AG04449 (cell line): ENCODE measurements around the gene TFDP1.

Source experiments
- CTCF ChIA-PET: fragments of 350-600 bp; formaldehyde crosslinking; extraction: SDS; loops from one replicate; lab custom pipeline; 2021; ENCODE audit warnings: antibody characterized with exemption; lab: Yijun Ruan, JAX
- POLR2A ChIA-PET: fragments of 400-600, 350-600 bp; formaldehyde crosslinking; extraction: SDS; loops from one replicate; lab custom pipeline; 2020; ENCODE audit warnings: antibody characterized with exemption, inconsistent platforms; lab: Yijun Ruan, JAX
- DNase-seq: peaks from one replicate; pipeline ENCODE4 v3.0.0-alpha.2; 2010; ENCODE audit warnings: low read depth, low spot score
- H3K4me3 ChIP-seq: 2 replicates; pipeline ENCODE4 v1.5.1; 2011; ENCODE audit warnings: low read depth, mild to moderate bottlenecking, control low read depth, low read length
- CTCF ChIP-seq: IDR thresholded peaks from one replicate; pipeline ENCODE4 v1.5.1; 2011; ENCODE audit warnings: mild to moderate bottlenecking, moderate library complexity, low read length, control low read depth, inconsistent platforms; ENCODE audit not compliant: insufficient read depth; ENCODE audit errors: missing control alignments

The TFDP1 gene

GRCh38 chr13:113646376-113646775, 61.8 kb downstream of the TFDP1 start:
- H3K4me3 ChIP-seq = no peak overlapping the region
- no peak for TF ChIP-seq CTCF
- CTCF ChIA-PET = no interaction called here
- no peak for DNase-seq
- POLR2A ChIA-PET = no interaction called here

- no peak overlapping the region for H3K4me3 ChIP-seq
- CTCF ChIA-PET = interaction anchor here (0.6 kb wide), 1 partner anchor 272 kb away, joined by 3 read pairs; no protein-coding TSS in a partner anchor
- no peak for DNase-seq
- no peak for TF ChIP-seq CTCF
- POLR2A ChIA-PET = no interaction called here
Observed at GRCh38 chr13:113646921-113647340, 62.4 kb downstream of the TFDP1 start.

- TF ChIP-seq CTCF = no peak
- no peak for DNase-seq
- POLR2A ChIA-PET = no interaction called here
- H3K4me3 ChIP-seq = no peak overlapping the region
- CTCF ChIA-PET = interaction anchor here (0.6 kb wide), 1 partner anchor 271 kb away, joined by 3 read pairs; no protein-coding TSS in a partner anchor
Observed at GRCh38 chr13:113647351-113648215, 63.0 kb downstream of the TFDP1 start.

- TF ChIP-seq CTCF = no peak
- H3K4me3 ChIP-seq = no peak overlapping the region
- POLR2A ChIA-PET = no interaction called here
- CTCF ChIA-PET = no interaction called here
- no peak for DNase-seq
Observed at GRCh38 chr13:113648216-113648610, 63.7 kb downstream of the TFDP1 start.

- TF ChIP-seq CTCF = no peak
- DNase-seq = no peak
- H3K4me3 ChIP-seq = no peak overlapping the region
- CTCF ChIA-PET = interaction anchor here (1.1 kb wide), 1 partner anchor 12 kb away, joined by 4 read pairs; no protein-coding TSS in a partner anchor
- POLR2A ChIA-PET = no interaction called here
Observed at GRCh38 chr13:113649212-113649611, 64.7 kb downstream of the TFDP1 start.

GRCh38 chr13:113650275-113650674, 65.7 kb downstream of the TFDP1 start:
- no peak for TF ChIP-seq CTCF
- CTCF ChIA-PET = interaction anchor here (0.6 kb wide), 1 partner anchor 14 kb away, joined by 3 read pairs; no protein-coding TSS in a partner anchor

More at GRCh38 chr13:113650275-113650674, 65.7 kb downstream of the TFDP1 start:
- DNase-seq = no peak
- POLR2A ChIA-PET = no interaction called here
- no peak overlapping the region for H3K4me3 ChIP-seq
